OCI-LY1 (cell line): ENCODE data around the gene PDE12.

Experiments used
- H2AFZ ChIP-seq: fragments of 200-600 bp; sonication (generic), shearing (Covaris generic); 2 replicates; pipeline ENCODE4 v1.6.0; 2014; ENCODE audit warnings: antibody characterized with exemption, mild to moderate bottlenecking, low read length
- H3F3A ChIP-seq: fragments of 200-600 bp; sonication (generic), shearing (Covaris generic); 2 replicates; pipeline ENCODE4 v1.6.0; 2014; ENCODE audit warnings: mild to moderate bottlenecking, antibody characterized with exemption, low read length, moderate library complexity; ENCODE audit not compliant: insufficient read depth
- H3K27ac ChIP-seq: fragments of 200-600 bp; sonication (generic); 2 replicates; pipeline ENCODE4 v1.5.1; 2014; ENCODE audit warnings: low read length, mixed run types, mild to moderate bottlenecking, low read depth; ENCODE audit not compliant: poor library complexity, severe bottlenecking
- H3K27me3 ChIP-seq: fragments of 200-600 bp; sonication (generic); 2 replicates; pipeline ENCODE4 v1.6.0; 2014; ENCODE audit warnings: antibody characterized with exemption, mild to moderate bottlenecking, low read length, moderate library complexity; ENCODE audit not compliant: insufficient read depth
- H3K36me3 ChIP-seq: fragments of 200-600 bp; sonication (generic); 2 replicates; pipeline ENCODE4 v1.6.1; 2014; ENCODE audit warnings: mild to moderate bottlenecking, antibody characterized with exemption, low read length, moderate library complexity, mixed read lengths; ENCODE audit not compliant: insufficient read depth
- H3K4me1 ChIP-seq: fragments of 200-600 bp; sonication (generic); 2 replicates; pipeline ENCODE4 v1.5.1; 2014; ENCODE audit warnings: mild to moderate bottlenecking, low read length, moderate library complexity; ENCODE audit not compliant: insufficient read depth, severe bottlenecking
- H3K4me2 ChIP-seq: fragments of 200-600 bp; sonication (generic), shearing (Covaris generic); 2 replicates; pipeline ENCODE4 v1.6.1; 2014; ENCODE audit warnings: low read length
- H3K4me3 ChIP-seq: fragments of 200-600 bp; sonication (generic); 2 replicates; pipeline ENCODE4 v1.5.1; 2014; ENCODE audit warnings: low read length, low read depth, mild to moderate bottlenecking, mixed read lengths; ENCODE audit not compliant: poor library complexity, severe bottlenecking
- H3K79me2 ChIP-seq: fragments of 200-600 bp; shearing (Covaris generic); 2 replicates; pipeline ENCODE4 v1.6.1; 2016; ENCODE audit warnings: mixed run types, low read length, mixed read lengths; ENCODE audit not compliant: insufficient read depth
- H3K9ac ChIP-seq: fragments of 200-600 bp; sonication (generic), shearing (Covaris generic); 2 replicates; pipeline ENCODE4 v1.6.1; 2014; ENCODE audit warnings: mild to moderate bottlenecking, low read length, mixed read lengths
- H3K9me2 ChIP-seq: fragments of 200-600 bp; sonication (generic), shearing (Covaris generic); 2 replicates; pipeline ENCODE4 v1.6.1; 2014; ENCODE audit warnings: low read depth, mild to moderate bottlenecking, low read length, mixed read lengths
- H3K9me3 ChIP-seq: fragments of 200-600 bp; shearing (Covaris generic); 2 replicates; pipeline ENCODE4 v1.6.1; 2014; ENCODE audit warnings: low read length, mixed read lengths
- H4K20me1 ChIP-seq: fragments of 200-600 bp; sonication (generic), shearing (Covaris generic); 2 replicates; pipeline ENCODE4 v1.6.0; 2016; ENCODE audit warnings: mild to moderate bottlenecking, low read length; ENCODE audit not compliant: insufficient read depth
- EZH2 ChIP-seq: fragments of 200-600 bp; sonication (generic), shearing (Covaris generic); IDR thresholded peaks from 2 replicates; pipeline ENCODE4 v1.8.0; 2017; ENCODE audit warnings: borderline replicate concordance, mixed run types, mild to moderate bottlenecking, antibody characterized with exemption, low read length, moderate library complexity, mixed read lengths
- TF ChIP-seq, protein P1 (sequence below): fragments of 200-600 bp; sonication (generic), shearing (Covaris generic); IDR thresholded peaks from 2 replicates; pipeline ENCODE4 v1.5.1; 2017; ENCODE audit warnings: mild to moderate bottlenecking, antibody characterized with exemption, low read length, moderate library complexity, mixed read lengths

Gene PDE12

DNA sequence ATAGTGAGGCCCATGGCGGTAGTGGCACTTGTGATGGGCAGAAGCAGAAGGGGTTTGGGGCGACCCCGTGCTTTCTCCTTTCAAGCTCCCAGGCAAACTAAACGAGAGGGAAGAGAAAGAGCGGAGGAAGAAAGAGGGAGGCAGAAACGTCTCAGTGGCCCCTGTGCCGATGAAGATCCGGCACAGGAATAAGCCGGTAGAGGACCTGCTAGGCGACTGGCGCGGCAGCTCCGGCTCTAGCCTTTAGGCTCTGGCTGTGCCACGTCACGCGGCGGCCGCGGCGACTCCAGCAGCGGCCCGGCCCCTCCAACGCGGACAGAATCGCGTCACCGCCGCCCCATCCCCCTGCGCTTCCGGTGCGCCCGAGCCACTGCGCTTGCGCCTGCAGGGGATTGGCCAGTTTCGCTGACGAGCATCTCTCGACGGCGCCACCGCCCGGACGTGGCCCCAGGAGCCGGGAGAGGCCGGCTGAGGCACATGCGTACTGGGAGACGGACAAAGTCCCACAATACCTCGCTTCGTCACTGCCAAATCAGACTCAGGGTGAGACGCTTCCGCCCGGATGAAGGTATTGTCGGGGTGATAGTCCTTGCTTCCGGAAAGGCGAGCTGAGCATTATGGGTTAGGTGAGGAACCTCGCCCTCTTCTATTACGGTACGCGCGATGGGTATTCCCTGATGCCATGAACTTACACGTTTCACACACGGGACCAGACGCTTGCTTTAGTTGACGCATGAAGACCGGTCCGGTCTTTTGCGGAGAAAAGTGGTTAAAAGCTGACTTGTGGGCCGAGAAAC lies 41.3 kb downstream of the PDE12 start, which contains the start of gene ARF4:
Gene ARF4 (minus strand): TSS at position 218 of the 797 bp plus-strand sequence. CDS start 204 bp downstream, at position 14.
- H3K27ac ChIP-seq, result peak within 1 kb of the TSS; percentile 85
- no peaks in the 10 kb centered on the region for H3K27me3 ChIP-seq
- H3K36me3 ChIP-seq, result 0 out of 2 replicates have a peak, but pooled peaks cover 1% of the 10 kb centered on the region
- H4K20me1 ChIP-seq, result no peaks in the 10 kb centered on the region; the same call in 1 of the 2 replicates
- peak within 1 kb of the TSS; percentile 98 for H3K4me2 ChIP-seq
- no peaks in the 10 kb centered on the region for H3F3A ChIP-seq
- H3K9me3 ChIP-seq, result no peaks in the 10 kb centered on the region
- H3K4me1 ChIP-seq, result peaks cover 42% of the 10 kb centered on the region
- H3K9ac ChIP-seq, result peak within 1 kb of the TSS; percentile 89
- H3K9me2 ChIP-seq, result no peaks in the 10 kb centered on the region
- peaks cover 55% of the 10 kb centered on the region for H3K79me2 ChIP-seq
- TF ChIP-seq, protein P1, sequence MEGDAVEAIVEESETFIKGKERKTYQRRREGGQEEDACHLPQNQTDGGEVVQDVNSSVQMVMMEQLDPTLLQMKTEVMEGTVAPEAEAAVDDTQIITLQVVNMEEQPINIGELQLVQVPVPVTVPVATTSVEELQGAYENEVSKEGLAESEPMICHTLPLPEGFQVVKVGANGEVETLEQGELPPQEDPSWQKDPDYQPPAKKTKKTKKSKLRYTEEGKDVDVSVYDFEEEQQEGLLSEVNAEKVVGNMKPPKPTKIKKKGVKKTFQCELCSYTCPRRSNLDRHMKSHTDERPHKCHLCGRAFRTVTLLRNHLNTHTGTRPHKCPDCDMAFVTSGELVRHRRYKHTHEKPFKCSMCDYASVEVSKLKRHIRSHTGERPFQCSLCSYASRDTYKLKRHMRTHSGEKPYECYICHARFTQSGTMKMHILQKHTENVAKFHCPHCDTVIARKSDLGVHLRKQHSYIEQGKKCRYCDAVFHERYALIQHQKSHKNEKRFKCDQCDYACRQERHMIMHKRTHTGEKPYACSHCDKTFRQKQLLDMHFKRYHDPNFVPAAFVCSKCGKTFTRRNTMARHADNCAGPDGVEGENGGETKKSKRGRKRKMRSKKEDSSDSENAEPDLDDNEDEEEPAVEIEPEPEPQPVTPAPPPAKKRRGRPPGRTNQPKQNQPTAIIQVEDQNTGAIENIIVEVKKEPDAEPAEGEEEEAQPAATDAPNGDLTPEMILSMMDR, result peak; percentile 25; the same call in 1 of the 2 replicates
- no peak for TF ChIP-seq EZH2
- peak within 1 kb of the TSS; percentile 96 for H3K4me3 ChIP-seq
- no peak within 1 kb of the TSS for H2AFZ ChIP-seq

DNA sequence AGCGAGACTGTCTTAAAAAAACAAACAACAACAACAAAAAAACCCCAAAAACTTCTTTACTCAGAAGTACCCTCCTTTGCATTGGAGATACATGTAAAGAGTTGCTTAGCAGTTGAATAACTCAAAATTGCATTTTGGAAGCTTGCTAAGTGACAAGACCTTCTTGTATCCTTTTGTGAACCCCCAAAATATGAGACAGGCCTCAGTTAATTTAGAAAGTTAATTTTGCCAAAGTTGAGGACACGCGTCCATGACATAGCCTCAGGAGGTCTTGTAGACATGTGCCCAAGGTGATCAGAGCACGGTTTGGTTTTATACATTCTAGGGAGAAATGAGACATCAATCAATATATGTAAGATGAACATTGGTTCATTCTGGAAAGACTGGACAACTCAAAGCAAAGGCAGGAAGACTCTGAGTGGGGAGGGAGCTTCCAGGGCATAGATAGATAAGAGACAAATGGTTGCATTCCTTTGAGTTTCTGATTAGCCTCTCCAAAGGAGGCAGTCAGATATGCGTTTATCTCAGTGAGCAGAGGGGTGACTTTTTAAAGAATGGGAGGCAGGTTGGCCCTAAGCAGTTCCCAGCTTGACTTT lies 42.8 kb downstream of the PDE12 start:
- peaks cover 39% of the 10 kb centered on the region for H3K79me2 ChIP-seq
- TF ChIP-seq, protein P1, result no peak
- no peak for TF ChIP-seq EZH2
- H3K9me3 ChIP-seq, result no peaks in the 10 kb centered on the region
- H3K27me3 ChIP-seq, result no peaks in the 10 kb centered on the region
- no peaks in the 10 kb centered on the region for H3F3A ChIP-seq
- no peaks in the 10 kb centered on the region for H3K9me2 ChIP-seq
- peak overlapping the region; percentile 85 for H3K27ac ChIP-seq
- peak overlapping the region; percentile 67 for H3K4me3 ChIP-seq
- H3K9ac ChIP-seq, result peak overlapping the region; percentile 89
- H3K36me3 ChIP-seq, result no peaks in the 10 kb centered on the region
- no peaks in the 10 kb centered on the region for H4K20me1 ChIP-seq
- H3K4me1 ChIP-seq, result peaks cover 28% of the 10 kb centered on the region
- H3K4me2 ChIP-seq, result peak overlapping the region; percentile 98
- H2AFZ ChIP-seq, result no peak overlapping the region

DNA sequence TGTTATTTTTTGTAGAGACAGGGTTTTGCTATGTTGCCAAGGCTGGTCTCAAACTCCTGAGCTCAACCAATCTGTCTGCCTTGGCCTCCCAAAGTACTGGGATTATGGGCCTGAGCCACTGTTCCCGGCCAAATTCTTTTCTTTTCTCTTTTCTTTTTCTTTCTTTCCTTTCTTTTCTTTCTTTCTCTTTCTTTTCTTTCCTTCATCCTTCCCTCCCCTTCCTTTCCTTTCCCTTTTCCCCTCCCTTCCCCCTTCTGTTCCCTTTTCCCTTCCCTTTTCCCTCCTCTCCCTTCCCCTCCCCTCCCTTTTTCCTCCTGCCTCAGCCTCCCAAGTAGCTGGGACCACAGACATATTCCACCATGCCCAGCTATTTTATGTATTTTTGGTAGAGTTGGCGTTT lies 44.1 kb downstream of the PDE12 start:
- H3K4me1 ChIP-seq, result peaks cover 17% of the 10 kb centered on the region
- H2AFZ ChIP-seq, result no peak overlapping the region
- H3K9ac ChIP-seq, result no peak overlapping the region
- H3K9me3 ChIP-seq, result peaks cover 5% of the 10 kb centered on the region; the same call in 1 of the 2 replicates
- TF ChIP-seq, protein P1, result no peak
- no peak for TF ChIP-seq EZH2
- H3K79me2 ChIP-seq, result peaks cover 26% of the 10 kb centered on the region
- H3K27me3 ChIP-seq, result no peaks in the 10 kb centered on the region
- H4K20me1 ChIP-seq, result no peaks in the 10 kb centered on the region
- H3K27ac ChIP-seq, result no peak overlapping the region
- H3K9me2 ChIP-seq, result no peaks in the 10 kb centered on the region
- H3K36me3 ChIP-seq, result peaks cover 5% of the 10 kb centered on the region; the same call in 1 of the 2 replicates
- no peak overlapping the region for H3K4me2 ChIP-seq
- no peak overlapping the region for H3K4me3 ChIP-seq
- no peaks in the 10 kb centered on the region for H3F3A ChIP-seq
